ENCODE data around the gene RNF224.

Gene RNF224

GRCh38 chr9:137251194-137251461 is 23.8 kb downstream of the RNF224 start, which contains the start of gene STPG3:
Gene STPG3, plus strand, starts transcription at chr9:137251286. Its CDS starts 1 bp downstream, at chr9:137251287.
- no peak for TF ChIP-seq CTCF (IDR thresholded peaks at IDR 0.05; ENCODE audit: low read depth, low read length)
- DNase-seq (ENCODE audit: low read depth, low spot score), result no peak
- H3K4me3 ChIP-seq (ENCODE audit: low read depth, low read length), result no peak within 1 kb of the TSS
- in situ Hi-C loops (cut with HindIII; ENCODE audit: low sequenced_read_pairs), result no loop called here

- in situ Hi-C loops (cut with HindIII; ENCODE audit: low sequenced_read_pairs), result no loop called here
- DNase-seq (ENCODE audit: low read depth, low spot score), result no peak
- TF ChIP-seq CTCF (IDR thresholded peaks at IDR 0.05; ENCODE audit: low read depth, low read length), result no peak
- H3K4me3 ChIP-seq (ENCODE audit: low read depth, low read length), result no peak overlapping the region
Measured at GRCh38 chr9:137251490-137252268, 24.4 kb downstream of the RNF224 start.

GRCh38 chr9:137252555-137253506 is 25.5 kb downstream of the RNF224 start:
- in situ Hi-C loops (cut with HindIII; ENCODE audit: low sequenced_read_pairs), result no loop called here
- TF ChIP-seq CTCF (IDR thresholded peaks at IDR 0.05; ENCODE audit: low read depth, low read length), result no peak
- DNase-seq (ENCODE audit: low read depth, low spot score), result no peak
- no peak overlapping the region for H3K4me3 ChIP-seq (ENCODE audit: low read depth, low read length)

- in situ Hi-C loops (cut with HindIII; ENCODE audit: low sequenced_read_pairs), result no loop called here
- no peak for TF ChIP-seq CTCF (IDR thresholded peaks at IDR 0.05; ENCODE audit: low read depth, low read length)
- DNase-seq (ENCODE audit: low read depth, low spot score), result no peak
- peak overlapping the region; percentile 76 for H3K4me3 ChIP-seq (ENCODE audit: low read depth, low read length)
Measured at GRCh38 chr9:137253717-137254623, 26.7 kb downstream of the RNF224 start.

- peak within 1 kb of the TSS; percentile 89 for H3K4me3 ChIP-seq (ENCODE audit: low read depth, low read length)
- in situ Hi-C loops (cut with HindIII; ENCODE audit: low sequenced_read_pairs), result no loop called here
- peak; percentile 85 for DNase-seq (ENCODE audit: low read depth, low spot score)
- no peak for TF ChIP-seq CTCF (IDR thresholded peaks at IDR 0.05; ENCODE audit: low read depth, low read length)
Measured at GRCh38 chr9:137254624-137255447, 27.5 kb downstream of the RNF224 start, which contains the start of gene NELFB. Gene NELFB, plus strand, starts transcription at chr9:137255327.
